SU-DHL-6 (cell line): ENCODE data around the gene DACH1.

Experiments
- H2AFZ ChIP-seq: fragments of 200-600 bp; sonication (generic); 2 replicates; pipeline ENCODE4 v1.6.1; 2014; ENCODE audit warnings: low read depth, mild to moderate bottlenecking, moderate library complexity, mixed read lengths, antibody characterized with exemption, low read length; ENCODE audit not compliant: severe bottlenecking
- H3F3A ChIP-seq: fragments of 200-600 bp; shearing (Covaris generic); 2 replicates; pipeline ENCODE4 v1.6.0; 2016; ENCODE audit warnings: antibody characterized with exemption, mild to moderate bottlenecking; ENCODE audit not compliant: insufficient read depth
- H3K27ac ChIP-seq: fragments of 200-600 bp; sonication (generic); 2 replicates; pipeline ENCODE4 v1.5.1; 2016; ENCODE audit warnings: low read depth, mild to moderate bottlenecking, low read length, moderate library complexity, mixed read lengths
- H3K27me3 ChIP-seq: fragments of 200-600 bp; sonication (generic), shearing (Covaris generic); 2 replicates; pipeline ENCODE4 v1.6.0; 2014; ENCODE audit warnings: mild to moderate bottlenecking, low read length
- H3K36me3 ChIP-seq: fragments of 200-600 bp; sonication (generic); 2 replicates; pipeline ENCODE4 v1.6.1; 2014; ENCODE audit warnings: mild to moderate bottlenecking, low read length, mixed read lengths
- H3K4me2 ChIP-seq: fragments of 300-600, 200-600 bp; shearing (Covaris generic), sonication (generic); 2 replicates; pipeline ENCODE4 v1.6.0; 2014; ENCODE audit warnings: low read length, low read depth, mild to moderate bottlenecking; ENCODE audit not compliant: poor library complexity, severe bottlenecking
- H3K4me3 ChIP-seq: fragments of 200-600 bp; sonication (generic); 2 replicates; pipeline ENCODE4 v1.5.1; 2014; ENCODE audit warnings: antibody characterized with exemption, low read length, mild to moderate bottlenecking, mixed read lengths; ENCODE audit not compliant: insufficient read depth, poor library complexity, severe bottlenecking
- H3K79me2 ChIP-seq: fragments of 200-600 bp; sonication (generic); 2 replicates; pipeline ENCODE4 v1.6.1; 2014; ENCODE audit warnings: mild to moderate bottlenecking, low read length, moderate library complexity; ENCODE audit not compliant: insufficient read depth
- H3K9ac ChIP-seq: fragments of 200-600 bp; sonication (generic); 2 replicates; pipeline ENCODE4 v1.7.0; 2014; ENCODE audit warnings: mild to moderate bottlenecking, low read length
- H3K9me2 ChIP-seq: fragments of 200-600 bp; sonication (generic); replicated peaks from 2 replicates; pipeline ENCODE4 v1.6.1; 2014; ENCODE audit warnings: low read length; ENCODE audit not compliant: insufficient read depth
- H3K9me3 ChIP-seq: fragments of 200-600 bp; sonication (generic); 2 replicates; pipeline ENCODE4 v1.6.1; 2014; ENCODE audit warnings: low read length, mixed read lengths; ENCODE audit not compliant: insufficient read depth
- H4K20me1 ChIP-seq: fragments of 200-600 bp; sonication (generic); 2 replicates; pipeline ENCODE4 v1.6.1; 2014; ENCODE audit warnings: low read depth, mild to moderate bottlenecking, antibody characterized with exemption, low read length, moderate library complexity, mixed read lengths
- EZH2phosphoT487 ChIP-seq: fragments of 200-600 bp; sonication (generic), shearing (Covaris generic); conservative IDR thresholded peaks from 2 replicates; pipeline ENCODE4 v1.6.1; 2018; ENCODE audit warnings: mild to moderate bottlenecking, antibody characterized with exemption, low read length, moderate library complexity, mixed read lengths
- TF ChIP-seq, protein P1 (sequence below): fragments of 200-600 bp; sonication (generic); IDR thresholded peaks from one replicate; pipeline ENCODE4 v1.5.1; 2017; ENCODE audit warnings: antibody characterized with exemption, mild to moderate bottlenecking, low read length, moderate library complexity; ENCODE audit not compliant: insufficient read depth, poor library complexity, severe bottlenecking

Gene DACH1

DNA sequence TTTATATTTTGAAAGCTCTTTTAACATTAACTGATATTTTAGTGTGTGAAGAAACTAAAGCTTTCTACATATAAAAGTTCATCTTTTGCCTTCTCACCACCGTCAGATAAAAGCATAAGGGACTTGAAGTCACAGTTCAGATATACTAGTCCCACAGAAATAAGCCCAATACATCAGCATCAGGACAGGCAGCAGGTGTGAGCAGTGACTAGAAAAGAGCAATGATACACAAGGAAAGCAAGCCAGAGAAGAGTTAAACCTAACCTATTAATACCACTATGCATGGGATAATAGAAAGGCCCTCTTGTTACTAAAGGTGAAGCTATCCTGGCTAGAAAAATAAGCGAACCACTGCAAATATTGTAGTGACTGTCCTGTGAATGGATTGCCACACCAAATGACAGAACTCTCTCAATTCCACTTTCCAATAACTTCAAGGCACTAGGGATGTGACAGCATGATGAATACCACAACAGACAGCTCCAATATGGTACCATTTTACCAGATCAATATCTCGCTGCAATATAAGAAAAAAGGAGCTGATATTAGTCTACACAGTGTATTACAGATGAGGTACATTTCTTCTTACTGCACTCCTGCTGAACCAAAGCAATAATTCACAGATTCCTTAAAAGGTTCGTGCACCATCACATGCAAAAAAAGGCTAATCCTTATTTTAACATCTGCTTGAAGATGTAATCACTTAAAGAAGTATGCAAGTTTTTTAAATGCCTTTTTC, 114.1 kb downstream of the DACH1 start:
- H3F3A ChIP-seq: no peaks in the 10 kb centered on the region
- no peaks in the 10 kb centered on the region for H3K27me3 ChIP-seq
- H3K9me2 ChIP-seq: no peaks in the 10 kb centered on the region
- no peaks in the 10 kb centered on the region for H4K20me1 ChIP-seq
- TF ChIP-seq, protein P1, sequence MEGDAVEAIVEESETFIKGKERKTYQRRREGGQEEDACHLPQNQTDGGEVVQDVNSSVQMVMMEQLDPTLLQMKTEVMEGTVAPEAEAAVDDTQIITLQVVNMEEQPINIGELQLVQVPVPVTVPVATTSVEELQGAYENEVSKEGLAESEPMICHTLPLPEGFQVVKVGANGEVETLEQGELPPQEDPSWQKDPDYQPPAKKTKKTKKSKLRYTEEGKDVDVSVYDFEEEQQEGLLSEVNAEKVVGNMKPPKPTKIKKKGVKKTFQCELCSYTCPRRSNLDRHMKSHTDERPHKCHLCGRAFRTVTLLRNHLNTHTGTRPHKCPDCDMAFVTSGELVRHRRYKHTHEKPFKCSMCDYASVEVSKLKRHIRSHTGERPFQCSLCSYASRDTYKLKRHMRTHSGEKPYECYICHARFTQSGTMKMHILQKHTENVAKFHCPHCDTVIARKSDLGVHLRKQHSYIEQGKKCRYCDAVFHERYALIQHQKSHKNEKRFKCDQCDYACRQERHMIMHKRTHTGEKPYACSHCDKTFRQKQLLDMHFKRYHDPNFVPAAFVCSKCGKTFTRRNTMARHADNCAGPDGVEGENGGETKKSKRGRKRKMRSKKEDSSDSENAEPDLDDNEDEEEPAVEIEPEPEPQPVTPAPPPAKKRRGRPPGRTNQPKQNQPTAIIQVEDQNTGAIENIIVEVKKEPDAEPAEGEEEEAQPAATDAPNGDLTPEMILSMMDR: no peak
- TF ChIP-seq EZH2phosphoT487: no peak
- H3K9ac ChIP-seq: no peak overlapping the region
- H3K79me2 ChIP-seq: no peaks in the 10 kb centered on the region
- no peak overlapping the region for H3K4me2 ChIP-seq
- no peaks in the 10 kb centered on the region for H3K9me3 ChIP-seq
- no peaks in the 10 kb centered on the region for H3K36me3 ChIP-seq
- H3K4me3 ChIP-seq: no peak overlapping the region
- H3K27ac ChIP-seq: no peak overlapping the region
- H2AFZ ChIP-seq: no peak overlapping the region

DNA sequence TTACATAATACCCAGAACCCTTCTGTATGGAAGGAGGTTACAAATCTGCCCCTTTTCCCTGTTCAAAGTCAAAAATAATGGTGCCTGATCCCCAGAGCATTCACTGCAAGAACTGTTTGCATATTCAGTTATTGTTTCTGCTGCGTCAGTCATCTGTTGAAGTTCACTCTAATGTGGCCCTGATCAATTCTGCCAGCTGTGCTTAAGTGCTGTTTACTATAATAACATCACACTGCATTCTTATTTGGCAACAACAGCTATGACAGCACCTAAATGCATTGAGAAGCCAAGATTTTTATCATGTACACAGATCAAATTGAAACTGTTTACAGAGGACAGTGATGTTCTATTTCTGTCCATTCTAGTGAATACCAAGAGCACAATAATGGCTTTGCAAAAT, 115.9 kb downstream of the DACH1 start:
- TF ChIP-seq, protein P1: no peak
- TF ChIP-seq EZH2phosphoT487: no peak
- Histone ChIP-seq H3K4me2 (no peak overlapping the region), H4K20me1 (no peaks in the 10 kb centered on the region), H3K9me2 (no peaks in the 10 kb centered on the region), H3K79me2 (no peaks in the 10 kb centered on the region), H3K9me3 (no peaks in the 10 kb centered on the region), H3K27me3 (no peaks in the 10 kb centered on the region), H2AFZ (no peak overlapping the region), H3K36me3 (no peaks in the 10 kb centered on the region), H3K4me3 (no peak overlapping the region), H3K27ac (no peak overlapping the region), H3F3A (no peaks in the 10 kb centered on the region), H3K9ac (no peak overlapping the region)

DNA sequence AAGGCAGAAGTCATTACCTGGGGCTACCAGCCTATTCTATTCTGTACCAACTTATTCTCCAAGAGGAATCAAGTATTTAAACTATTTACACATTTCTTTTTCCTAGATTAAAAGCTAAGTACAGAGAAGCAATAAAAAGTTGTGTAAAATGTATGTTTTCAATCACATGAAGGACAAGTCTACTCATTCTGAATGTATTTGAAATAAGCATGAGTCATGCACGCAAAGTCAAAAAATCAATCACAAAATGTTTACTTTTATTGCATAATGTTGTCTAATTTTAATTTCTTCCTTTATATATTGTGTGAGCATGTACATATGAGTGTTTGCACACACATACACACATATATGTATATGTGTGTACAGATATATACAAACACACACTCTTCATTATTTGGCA, 136.7 kb downstream of the DACH1 start:
- H4K20me1 ChIP-seq: no peaks in the 10 kb centered on the region
- H3K27me3 ChIP-seq: no peaks in the 10 kb centered on the region
- H2AFZ ChIP-seq: no peak overlapping the region
- H3K9ac ChIP-seq: no peak overlapping the region
- TF ChIP-seq, protein P1: no peak
- TF ChIP-seq EZH2phosphoT487: no peak
- no peaks in the 10 kb centered on the region for H3K9me2 ChIP-seq
- no peaks in the 10 kb centered on the region for H3K9me3 ChIP-seq
- no peaks in the 10 kb centered on the region for H3K79me2 ChIP-seq
- H3K4me3 ChIP-seq: no peak overlapping the region
- H3K4me2 ChIP-seq: no peak overlapping the region
- no peak overlapping the region for H3K27ac ChIP-seq
- no peaks in the 10 kb centered on the region for H3K36me3 ChIP-seq
- H3F3A ChIP-seq: no peaks in the 10 kb centered on the region
